PFSK-1 (cell line): Measurements from ENCODE around the gene SYNPR.

Source experiments
- FOXP2 ChIP-seq: optimal IDR thresholded peaks from 2 replicates; pipeline ENCODE3; 2011; ENCODE audit warnings: borderline replicate concordance, control low read depth, inconsistent platforms; ENCODE audit not compliant: insufficient read depth; ENCODE audit errors: extremely low read length, extremely low read depth
- POLR2AphosphoS5 ChIP-seq: IDR thresholded peaks from 2 replicates; pipeline ENCODE4 v1.6.1; 2012; ENCODE audit warnings: low read depth, mild to moderate bottlenecking, control low read depth, low read length, moderate library complexity
- SIN3A ChIP-seq: IDR thresholded peaks from 2 replicates; pipeline ENCODE4 v1.6.1; 2012; ENCODE audit warnings: mild to moderate bottlenecking, low read length, moderate library complexity, borderline replicate concordance; ENCODE audit not compliant: insufficient read depth
- TAF1 ChIP-seq: IDR thresholded peaks from 2 replicates; pipeline ENCODE4 v1.6.1; 2012; ENCODE audit warnings: low read length, control low read depth, borderline replicate concordance; ENCODE audit not compliant: insufficient read depth
- TF ChIP-seq, protein P1 (sequence below), 2 experiments: IDR thresholded peaks; 2 replicates each; pipeline versions ENCODE4 v1.6.1 to v1.8.0; 2011 to 2012; ENCODE audit warnings: low read depth in 2 of 2, low read length in 2 of 2, control low read depth in 1 of 2, inconsistent platforms in 1 of 2, mild to moderate bottlenecking in 1 of 2, moderate library complexity in 1 of 2; ENCODE audit not compliant: insufficient read depth in 1 of 2

DNA sequence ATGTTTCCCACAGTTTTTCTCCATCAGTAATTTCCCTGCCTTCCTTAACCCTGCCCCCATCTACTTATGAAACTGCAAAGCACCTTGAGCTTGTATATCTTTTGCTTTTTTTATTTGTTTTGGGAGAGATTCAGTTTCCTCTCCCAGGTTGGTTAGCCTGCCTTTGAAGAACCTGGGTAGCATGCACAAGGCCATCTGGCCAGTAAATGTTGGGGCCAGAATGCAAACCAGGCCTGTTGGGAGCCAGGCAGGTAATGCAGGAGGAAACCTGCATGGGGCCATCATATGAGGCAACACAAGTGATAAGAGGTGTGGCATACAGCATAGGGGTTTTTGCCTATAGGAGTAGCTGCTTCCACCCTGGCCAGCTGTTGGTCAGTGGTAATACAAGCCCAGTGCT lies 17.7 kb downstream of the SYNPR start:
- TF ChIP-seq POLR2AphosphoS5 (no peak), TAF1 (no peak), SIN3A (no peak), FOXP2 (no peak)
- TF ChIP-seq, protein P1, sequence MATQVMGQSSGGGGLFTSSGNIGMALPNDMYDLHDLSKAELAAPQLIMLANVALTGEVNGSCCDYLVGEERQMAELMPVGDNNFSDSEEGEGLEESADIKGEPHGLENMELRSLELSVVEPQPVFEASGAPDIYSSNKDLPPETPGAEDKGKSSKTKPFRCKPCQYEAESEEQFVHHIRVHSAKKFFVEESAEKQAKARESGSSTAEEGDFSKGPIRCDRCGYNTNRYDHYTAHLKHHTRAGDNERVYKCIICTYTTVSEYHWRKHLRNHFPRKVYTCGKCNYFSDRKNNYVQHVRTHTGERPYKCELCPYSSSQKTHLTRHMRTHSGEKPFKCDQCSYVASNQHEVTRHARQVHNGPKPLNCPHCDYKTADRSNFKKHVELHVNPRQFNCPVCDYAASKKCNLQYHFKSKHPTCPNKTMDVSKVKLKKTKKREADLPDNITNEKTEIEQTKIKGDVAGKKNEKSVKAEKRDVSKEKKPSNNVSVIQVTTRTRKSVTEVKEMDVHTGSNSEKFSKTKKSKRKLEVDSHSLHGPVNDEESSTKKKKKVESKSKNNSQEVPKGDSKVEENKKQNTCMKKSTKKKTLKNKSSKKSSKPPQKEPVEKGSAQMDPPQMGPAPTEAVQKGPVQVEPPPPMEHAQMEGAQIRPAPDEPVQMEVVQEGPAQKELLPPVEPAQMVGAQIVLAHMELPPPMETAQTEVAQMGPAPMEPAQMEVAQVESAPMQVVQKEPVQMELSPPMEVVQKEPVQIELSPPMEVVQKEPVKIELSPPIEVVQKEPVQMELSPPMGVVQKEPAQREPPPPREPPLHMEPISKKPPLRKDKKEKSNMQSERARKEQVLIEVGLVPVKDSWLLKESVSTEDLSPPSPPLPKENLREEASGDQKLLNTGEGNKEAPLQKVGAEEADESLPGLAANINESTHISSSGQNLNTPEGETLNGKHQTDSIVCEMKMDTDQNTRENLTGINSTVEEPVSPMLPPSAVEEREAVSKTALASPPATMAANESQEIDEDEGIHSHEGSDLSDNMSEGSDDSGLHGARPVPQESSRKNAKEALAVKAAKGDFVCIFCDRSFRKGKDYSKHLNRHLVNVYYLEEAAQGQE (IDR thresholded peaks at IDR 0.05; ENCODE audit: insufficient read depth in 1 of 2, low read depth in 2 of 2, low read length in 2 of 2) = no peak
